HAP-1 (cell line): Measurements from ENCODE around the gene SYNGR4.
"Not testable (repeated sequence)": the region's sequence is repeated elsewhere in the genome, so short reads cannot be mapped to it uniquely, and the experiment has no call there.

Experiments
- DNase-seq, 2 experiments: peaks; one replicate each; pipeline ENCODE4 v3.0.0-alpha.2; 2016 to 2020; ENCODE audit warnings: low spot score in 2 of 2
- H3K27me3 ChIP-seq: fragments of 250-450 bp; sonication (Bioruptor Pico); 2 replicates; pipeline ENCODE4 v1.5.1; 2020; ENCODE audit warnings: low read depth, mild to moderate bottlenecking, moderate library complexity
- H3K36me3 ChIP-seq: fragments of 250-450 bp; sonication (Bioruptor Pico); replicated peaks from 2 replicates; pipeline ENCODE4 v1.5.1; 2020; ENCODE audit warnings: mild to moderate bottlenecking
- H3K4me1 ChIP-seq: fragments of 250-450 bp; sonication (Bioruptor Pico); 2 replicates; pipeline ENCODE4 v1.5.1; 2020; ENCODE audit warnings: mild to moderate bottlenecking
- H3K4me3 ChIP-seq: fragments of 250-450 bp; sonication (Bioruptor Pico); 2 replicates; pipeline ENCODE4 v1.5.1; 2020; ENCODE audit warnings: mild to moderate bottlenecking, moderate library complexity
- H3K9me3 ChIP-seq: fragments of 250-450 bp; sonication (Bioruptor Pico); 2 replicates; pipeline ENCODE4 v1.5.1; 2020; ENCODE audit warnings: mild to moderate bottlenecking, moderate library complexity
- in situ Hi-C: fragments of 300-500 bp; cut with MboI; formaldehyde crosslinking; loops from 3 replicates; pipeline ENCODE4 v1.14.3; 2020; ENCODE audit warnings: low sequenced_read_pairs, inconsistent platforms, mixed read lengths

Gene SYNGR4

GRCh38 chr19:48370955-48371354 is 6.8 kb downstream of the SYNGR4 start:
- H3K27me3 ChIP-seq, result no peaks in the 10 kb centered on the region
- H3K36me3 ChIP-seq, result no peaks in the 10 kb centered on the region
- in situ Hi-C loops, result no loop called here
- no peak for DNase-seq
- no peaks in the 10 kb centered on the region; the same call in 1 of the 2 replicates for H3K4me1 ChIP-seq
- H3K4me3 ChIP-seq, result no peak overlapping the region
- H3K9me3 ChIP-seq, result no peaks in the 10 kb centered on the region

- H3K4me3 ChIP-seq, result no peak overlapping the region
- H3K4me1 ChIP-seq, result no peaks in the 10 kb centered on the region; the same call in 1 of the 2 replicates
- in situ Hi-C loops, result no loop called here
- no peaks in the 10 kb centered on the region for H3K36me3 ChIP-seq
- H3K9me3 ChIP-seq, result no peaks in the 10 kb centered on the region
- no peak for DNase-seq
- H3K27me3 ChIP-seq, result no peaks in the 10 kb centered on the region
Observed at GRCh38 chr19:48371367-48371766, 7.2 kb downstream of the SYNGR4 start.

DNA sequence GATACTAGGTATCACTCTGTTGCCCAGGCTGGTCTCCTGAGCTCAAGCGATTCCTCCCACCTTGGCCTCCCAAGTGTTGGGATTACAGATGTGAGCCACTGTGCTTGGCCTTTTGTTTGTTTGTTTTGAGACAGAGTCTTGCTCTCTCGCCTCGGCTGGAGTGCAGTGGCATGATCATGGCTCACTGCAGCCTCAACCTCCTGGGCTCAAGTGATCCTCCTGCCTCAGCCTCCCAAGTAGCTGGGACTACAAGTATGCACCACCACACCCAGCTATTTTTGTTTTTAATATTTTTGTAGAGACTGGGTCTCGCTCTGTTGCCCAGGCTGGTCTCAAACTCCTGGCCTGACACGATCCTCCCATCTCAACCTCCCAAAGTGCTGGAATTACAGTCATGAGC is 7.6 kb downstream of the SYNGR4 start:
- DNase-seq, H3K4me3 ChIP-seq, H3K36me3 ChIP-seq, H3K9me3 ChIP-seq, H3K27me3 ChIP-seq, in situ Hi-C loops, H3K4me1 ChIP-seq: not testable (repeated sequence)

DNA sequence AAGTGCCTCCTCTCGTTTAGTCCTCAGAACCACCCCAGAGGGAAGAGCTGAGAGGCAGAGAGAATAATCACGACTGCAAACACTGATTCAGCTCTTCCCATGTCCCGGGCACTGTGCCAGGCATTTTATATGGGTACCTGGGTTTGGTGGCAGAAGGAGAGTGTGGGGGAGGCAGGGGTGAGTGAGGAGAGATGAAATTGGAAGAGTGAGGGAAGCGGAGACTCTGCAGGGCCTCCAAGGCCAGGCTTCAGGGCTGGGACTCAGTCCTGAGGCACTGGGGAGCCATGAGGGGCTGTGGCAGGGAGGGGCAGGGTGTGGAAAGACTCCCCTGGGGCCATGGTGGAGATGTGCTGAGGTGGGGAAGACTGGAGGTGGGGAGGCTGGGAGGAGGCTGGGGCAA is 8.7 kb downstream of the SYNGR4 start:
- no peaks in the 10 kb centered on the region; the same call in 1 of the 2 replicates for H3K4me1 ChIP-seq
- H3K4me3 ChIP-seq, result no peak overlapping the region
- in situ Hi-C loops, result no loop called here
- no peaks in the 10 kb centered on the region for H3K36me3 ChIP-seq
- peak in 1 of 2 experiments; percentile 39 for DNase-seq
- no peaks in the 10 kb centered on the region for H3K9me3 ChIP-seq
- no peaks in the 10 kb centered on the region for H3K27me3 ChIP-seq

DNA sequence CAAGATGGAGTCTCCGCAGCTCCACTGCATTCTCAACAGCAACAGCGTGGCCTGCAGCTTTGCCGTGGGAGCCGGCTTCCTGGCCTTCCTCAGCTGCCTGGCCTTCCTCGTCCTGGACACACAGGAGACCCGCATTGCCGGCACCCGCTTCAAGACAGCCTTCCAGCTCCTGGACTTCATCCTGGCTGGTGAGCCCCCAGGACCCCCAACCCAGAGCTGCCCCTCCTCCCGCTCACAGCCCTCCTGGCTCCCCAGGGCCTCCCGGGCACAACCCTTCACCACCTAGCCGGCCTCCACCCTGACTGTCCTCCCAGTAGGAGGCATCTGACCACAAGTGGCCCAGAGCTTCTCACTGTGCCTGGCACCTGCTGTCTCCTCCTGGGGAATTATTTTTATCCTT is 9.4 kb downstream of the SYNGR4 start:
- no peaks in the 10 kb centered on the region for H3K9me3 ChIP-seq
- in situ Hi-C loops, result no loop called here
- no peak for DNase-seq
- H3K4me3 ChIP-seq, result no peak overlapping the region
- no peaks in the 10 kb centered on the region; the same call in 1 of the 2 replicates for H3K4me1 ChIP-seq
- no peaks in the 10 kb centered on the region for H3K36me3 ChIP-seq
- H3K27me3 ChIP-seq, result no peaks in the 10 kb centered on the region

DNA sequence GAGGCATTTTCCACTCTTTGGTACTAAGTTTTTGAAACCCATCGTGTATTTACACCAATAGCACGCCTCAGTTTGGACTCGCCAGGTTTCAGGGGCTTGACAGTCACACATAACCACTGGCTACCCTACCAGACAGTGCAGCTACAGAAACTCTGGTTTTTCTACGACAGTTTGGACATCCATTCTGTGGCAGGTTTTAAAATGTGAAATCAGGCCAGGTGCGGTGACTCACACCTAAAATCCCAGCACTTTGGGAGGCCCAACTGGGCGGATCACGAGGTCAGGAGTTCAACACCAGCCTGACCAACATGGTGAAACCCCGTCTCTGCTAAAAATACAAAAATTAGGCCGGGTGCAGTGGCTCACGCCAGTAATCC is 14.0 kb downstream of the SYNGR4 start:
- in situ Hi-C loops, result no loop called here
- no peak overlapping the region for H3K4me3 ChIP-seq
- H3K36me3 ChIP-seq, result peaks cover 15% of the 10 kb centered on the region
- H3K4me1 ChIP-seq, result no peaks in the 10 kb centered on the region
- no peak for DNase-seq
- no peaks in the 10 kb centered on the region for H3K27me3 ChIP-seq
- H3K9me3 ChIP-seq, result no peaks in the 10 kb centered on the region

DNA sequence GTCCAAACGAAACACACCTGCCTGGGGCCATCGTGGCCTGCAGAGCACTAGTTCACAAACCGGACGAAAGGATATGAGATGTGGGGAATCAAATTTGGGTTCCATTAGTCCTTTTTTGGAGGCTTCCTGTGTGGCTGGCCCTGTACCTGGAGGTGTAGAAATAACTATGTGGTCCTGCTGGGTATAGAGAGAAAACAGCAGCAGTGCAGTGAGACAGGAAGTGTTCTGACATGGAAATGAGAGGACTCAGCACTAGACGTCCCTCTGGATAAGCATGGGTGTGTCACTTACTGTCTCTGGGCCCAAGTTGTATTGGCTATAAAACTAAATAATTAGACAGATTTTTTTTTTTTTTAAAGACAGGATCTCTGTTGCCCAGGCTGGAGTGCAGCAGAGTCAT is 14.9 kb downstream of the SYNGR4 start:
- in situ Hi-C loops, result no loop called here
- H3K4me1 ChIP-seq, result no peaks in the 10 kb centered on the region
- no peaks in the 10 kb centered on the region for H3K27me3 ChIP-seq
- peaks cover 23% of the 10 kb centered on the region for H3K36me3 ChIP-seq
- H3K4me3 ChIP-seq, result no peak overlapping the region
- H3K9me3 ChIP-seq, result no peaks in the 10 kb centered on the region
- DNase-seq, result no peak

DNA sequence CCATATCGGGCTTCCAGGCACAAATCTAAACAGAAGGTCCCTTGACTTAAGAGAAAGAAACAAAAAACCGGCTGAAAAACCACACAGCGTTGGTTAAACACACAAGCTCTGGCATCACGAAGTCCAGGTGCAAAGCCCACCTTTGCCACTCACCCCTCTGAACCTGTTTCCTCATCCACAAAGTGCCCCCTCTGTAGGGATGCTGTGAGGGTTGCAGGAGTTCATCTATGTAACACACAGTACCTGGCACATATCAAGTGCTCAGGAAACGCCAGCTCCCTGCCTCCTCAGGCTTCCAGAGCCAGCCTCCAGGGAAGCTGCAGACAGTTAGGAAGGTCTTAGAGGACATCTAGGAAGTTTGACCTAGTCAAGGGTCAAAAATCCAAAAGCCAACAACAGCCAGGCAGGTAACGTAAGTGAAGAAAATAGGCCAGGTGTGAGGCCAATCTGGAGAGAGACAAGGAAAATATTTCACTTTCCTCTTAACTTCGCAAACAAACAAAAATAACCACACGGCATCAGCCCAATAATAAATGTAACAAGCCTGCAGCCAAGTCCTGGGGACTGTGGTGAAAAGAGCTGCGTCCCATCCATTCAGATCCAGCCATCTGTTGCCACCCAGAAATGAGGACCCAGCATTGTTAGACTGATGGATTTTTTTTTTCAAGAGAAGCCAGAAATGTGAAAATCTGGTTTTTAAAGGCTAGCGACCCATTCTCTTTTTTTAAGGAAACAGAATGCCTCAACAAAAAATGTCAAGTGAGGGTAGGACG is 17.2 kb downstream of the SYNGR4 start:
- Histone ChIP-seq H3K4me1 (no peaks in the 10 kb centered on the region), H3K9me3 (no peaks in the 10 kb centered on the region), H3K36me3 (peaks cover 46% of the 10 kb centered on the region), H3K27me3 (no peaks in the 10 kb centered on the region), H3K4me3 (no peak overlapping the region)
- DNase-seq, result no peak
- in situ Hi-C loops, result no loop called here

DNA sequence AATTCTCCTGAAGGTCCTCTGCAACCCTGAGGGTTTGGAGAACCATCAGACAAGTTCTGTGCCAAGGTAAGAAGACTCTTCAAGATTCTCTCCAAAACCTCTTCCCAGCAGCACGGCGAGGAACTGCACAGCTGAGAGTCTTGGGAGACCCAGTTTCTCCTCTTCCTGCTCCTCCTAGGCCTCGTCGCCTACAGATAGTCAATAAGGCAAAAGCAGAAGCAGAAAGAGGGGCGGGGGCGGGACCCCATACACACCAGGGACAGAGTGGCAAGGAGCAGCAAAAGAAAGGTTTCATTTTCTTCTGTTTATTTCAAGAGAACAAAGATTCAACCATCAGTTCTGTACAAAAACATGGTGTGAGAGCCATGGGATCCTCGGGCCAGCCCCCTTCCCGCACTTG is 18.1 kb downstream of the SYNGR4 start:
- peaks cover 56% of the 10 kb centered on the region for H3K36me3 ChIP-seq
- no peak for DNase-seq
- H3K9me3 ChIP-seq, result no peaks in the 10 kb centered on the region
- no peak overlapping the region for H3K4me3 ChIP-seq
- no peaks in the 10 kb centered on the region for H3K27me3 ChIP-seq
- H3K4me1 ChIP-seq, result no peaks in the 10 kb centered on the region
- in situ Hi-C loops, result no loop called here

GRCh38 chr19:48385461-48386087 is 21.4 kb downstream of the SYNGR4 start:
- H3K36me3 ChIP-seq, result peaks cover 78% of the 10 kb centered on the region
- H3K4me1 ChIP-seq, result no peaks in the 10 kb centered on the region
- no peaks in the 10 kb centered on the region for H3K9me3 ChIP-seq
- in situ Hi-C loops, result no loop called here
- no peak for DNase-seq
- no peaks in the 10 kb centered on the region for H3K27me3 ChIP-seq
- no peak overlapping the region for H3K4me3 ChIP-seq

DNA sequence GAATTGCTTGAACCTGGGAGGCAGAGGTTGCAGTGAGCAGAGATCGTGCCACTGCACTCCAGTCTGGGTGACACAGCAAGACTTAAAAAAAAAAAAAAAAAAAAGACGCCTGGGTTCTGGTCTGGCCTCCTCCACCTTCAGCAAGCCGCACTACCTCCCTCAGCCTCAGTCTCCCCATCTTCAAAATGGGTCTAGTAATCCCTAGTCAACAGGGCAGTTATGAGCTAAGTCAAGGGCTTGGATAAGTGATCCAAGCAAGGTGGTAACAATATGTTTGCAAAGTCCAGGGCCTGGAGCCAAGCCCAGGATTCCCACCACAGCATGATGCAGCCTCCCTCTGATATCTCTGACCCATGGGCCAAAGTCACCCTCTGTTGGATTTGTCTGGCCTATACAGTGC is 22.8 kb downstream of the SYNGR4 start:
- no peak for DNase-seq
- H3K4me3 ChIP-seq, result no peak overlapping the region
- no peaks in the 10 kb centered on the region for H3K4me1 ChIP-seq
- no peaks in the 10 kb centered on the region for H3K27me3 ChIP-seq
- H3K36me3 ChIP-seq, result peaks cover 78% of the 10 kb centered on the region
- in situ Hi-C loops, result no loop called here
- no peaks in the 10 kb centered on the region for H3K9me3 ChIP-seq

- H3K4me3 ChIP-seq, result peak overlapping the region; percentile 91
- in situ Hi-C loops, result no loop called here
- H3K9me3 ChIP-seq, result no peaks in the 10 kb centered on the region
- H3K27me3 ChIP-seq, result peaks cover 13% of the 10 kb centered on the region
- peaks cover 47% of the 10 kb centered on the region for H3K36me3 ChIP-seq
- H3K4me1 ChIP-seq, result peaks cover 7% of the 10 kb centered on the region; the same call in 1 of the 2 replicates
- DNase-seq, result peak; percentile 13 to 72
Observed at GRCh38 chr19:48390188-48391099, 26.3 kb downstream of the SYNGR4 start.

GRCh38 chr19:48391100-48392005 is 27.2 kb downstream of the SYNGR4 start, which contains the start of gene KDELR1:
Gene KDELR1, minus strand, starts transcription at chr19:48391551. Its CDS starts 193 bp downstream, at chr19:48391358.
- H3K36me3 ChIP-seq, result peaks cover 38% of the 10 kb centered on the region
- H3K9me3 ChIP-seq, result no peaks in the 10 kb centered on the region
- H3K4me1 ChIP-seq, result peaks cover 7% of the 10 kb centered on the region; the same call in 1 of the 2 replicates
- DNase-seq, result peak; percentile 65 to 81
- peak within 1 kb of the TSS; percentile 91 for H3K4me3 ChIP-seq
- in situ Hi-C loops, result no loop called here
- H3K27me3 ChIP-seq, result peaks cover 16% of the 10 kb centered on the region
